Measurements from ENCODE around the gene KCP. TPM values are rescaled to one million over a fixed set of nuclear protein-coding genes. Genes with fewer than 3 reads are reported as not detected.

KCP gene
- total RNA-seq, 1 experiment from 2014 or later, result 0.50 TPM

DNA sequence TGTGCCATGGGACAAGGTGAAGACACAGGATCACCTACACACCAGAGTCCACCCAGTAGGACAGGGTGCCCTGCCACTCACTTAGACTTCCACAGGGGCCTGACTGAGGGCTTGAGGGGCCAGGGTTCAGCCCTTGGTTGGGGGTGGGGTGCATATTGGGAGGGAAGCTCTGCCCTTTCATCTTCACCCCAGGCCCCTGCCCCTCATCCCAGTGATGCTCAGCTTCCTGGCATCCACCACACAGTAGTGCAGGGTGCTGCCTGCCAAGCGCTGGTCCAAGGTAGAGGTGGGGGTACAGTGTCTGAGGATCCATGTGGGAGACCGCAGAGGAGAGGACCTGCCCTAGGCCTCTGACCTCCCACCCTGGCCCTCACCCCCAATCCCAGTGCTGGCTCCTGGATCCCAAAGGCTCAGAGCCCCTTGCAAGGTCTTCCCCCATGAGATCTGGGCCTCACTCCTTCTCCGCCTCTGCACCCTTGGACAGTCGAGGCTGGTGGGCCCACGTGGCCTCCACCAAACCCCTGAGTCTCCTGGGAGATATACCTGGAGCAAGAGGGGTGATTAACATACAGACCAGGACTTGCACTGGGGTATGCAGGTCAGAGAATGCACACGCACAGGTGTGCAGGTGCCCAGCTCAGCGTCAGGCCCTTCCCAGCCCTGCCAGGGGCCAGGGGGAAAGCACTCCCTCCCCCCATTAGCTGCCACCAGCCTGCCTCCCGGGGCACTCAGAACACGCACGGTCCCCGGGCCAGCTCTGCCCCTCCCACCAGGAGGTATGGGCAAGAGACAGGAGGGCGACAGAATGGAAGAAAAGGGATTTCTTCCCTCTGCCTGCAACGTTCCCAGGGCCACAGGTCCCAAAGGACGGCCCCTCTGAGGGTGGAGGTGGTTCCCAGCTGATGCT, 18.6 kb upstream of the KCP start:
- no peaks in the 10 kb centered on the region for H3K36me3 Mint-ChIP-seq (ENCODE audit: insufficient read depth, unreplicated experiment)
- ChIA-PET CTCF (no interaction called here), POLR2A (no interaction called here)
- H3K27me3 Mint-ChIP-seq (ENCODE audit: insufficient read depth, unreplicated experiment), result peaks cover 3% of the 10 kb centered on the region
- Histone ChIP-seq H3K4me3 (ENCODE audit: low read depth, low read length) (no peak overlapping the region), H3K27me3 (replicated peaks; ENCODE audit: control insufficient read depth, insufficient read depth, low read length) (no peaks in the 10 kb centered on the region), H3K4me1 (no peaks in the 10 kb centered on the region), H3K9me3 (no peaks in the 10 kb centered on the region), H3K36me3 (ENCODE audit: control insufficient read depth, insufficient read depth, low read length) (no peaks in the 10 kb centered on the region)
- no peak overlapping the region for H3K4me3 Mint-ChIP-seq (ENCODE audit: unreplicated experiment)
- BruUV-seq (replicated peaks), result no TSS peak
- H3K9me3 Mint-ChIP-seq (ENCODE audit: unreplicated experiment), result no peaks in the 10 kb centered on the region
- no peak for TF ChIP-seq CTCF (IDR thresholded peaks at IDR 0.05; ENCODE audit: insufficient read depth in 1 of 2, low read depth in 1 of 2, low read length in 1 of 2, severe bottlenecking in 1 of 2, unreplicated experiment in 1 of 2)
- intact Hi-C loops (cut with micrococcal nuclease; ENCODE audit: unreplicated experiment), result no loop called here
- no peaks in the 10 kb centered on the region for H3K4me1 Mint-ChIP-seq (ENCODE audit: low read depth, unreplicated experiment)
- no peak overlapping the region for H3K27ac Mint-ChIP-seq (ENCODE audit: unreplicated experiment)
- peak in 1 of 2 experiments; percentile 29 for DNase-seq

- H3K4me3 ChIP-seq (ENCODE audit: low read depth, low read length), result no peak overlapping the region
- Mint-ChIP-seq H3K27ac (ENCODE audit: unreplicated experiment) (no peak overlapping the region), H3K27me3 (ENCODE audit: insufficient read depth, unreplicated experiment) (peaks cover 5% of the 10 kb centered on the region), H3K4me1 (ENCODE audit: low read depth, unreplicated experiment) (no peaks in the 10 kb centered on the region), H3K36me3 (ENCODE audit: insufficient read depth, unreplicated experiment) (no peaks in the 10 kb centered on the region), H3K9me3 (ENCODE audit: unreplicated experiment) (no peaks in the 10 kb centered on the region), H3K4me3 (ENCODE audit: unreplicated experiment) (no peak overlapping the region)
- no peaks in the 10 kb centered on the region for H3K36me3 ChIP-seq (ENCODE audit: control insufficient read depth, insufficient read depth, low read length)
- DNase-seq, result peak in 1 of 2 experiments; percentile 19
- no peaks in the 10 kb centered on the region for H3K4me1 ChIP-seq
- BruUV-seq (replicated peaks), result no TSS peak
- H3K9me3 ChIP-seq, result no peaks in the 10 kb centered on the region
- intact Hi-C loops (cut with micrococcal nuclease; ENCODE audit: unreplicated experiment), result no loop called here
- no peak for TF ChIP-seq CTCF (IDR thresholded peaks at IDR 0.05; ENCODE audit: insufficient read depth in 1 of 2, low read depth in 1 of 2, low read length in 1 of 2, severe bottlenecking in 1 of 2, unreplicated experiment in 1 of 2)
- ChIA-PET POLR2A (no interaction called here), CTCF (no interaction called here)
- no peaks in the 10 kb centered on the region for H3K27me3 ChIP-seq (replicated peaks; ENCODE audit: control insufficient read depth, insufficient read depth, low read length)
Observed at GRCh38 chr7:128928159-128928813, 17.8 kb upstream of the KCP start.

GRCh38 chr7:128924707-128925588, 14.4 kb upstream of the KCP start:
- H3K9me3 Mint-ChIP-seq (ENCODE audit: unreplicated experiment), result no peaks in the 10 kb centered on the region
- peaks cover 7% of the 10 kb centered on the region for H3K4me1 Mint-ChIP-seq (ENCODE audit: low read depth, unreplicated experiment)
- no peak overlapping the region for H3K4me3 ChIP-seq (ENCODE audit: low read depth, low read length)
- ChIA-PET POLR2A (no interaction called here), CTCF (no interaction called here)
- no peak overlapping the region for H3K4me3 Mint-ChIP-seq (ENCODE audit: unreplicated experiment)
- H3K36me3 ChIP-seq (ENCODE audit: control insufficient read depth, insufficient read depth, low read length), result no peaks in the 10 kb centered on the region
- intact Hi-C loops (cut with micrococcal nuclease; ENCODE audit: unreplicated experiment), result no loop called here
- no peaks in the 10 kb centered on the region for H3K36me3 Mint-ChIP-seq (ENCODE audit: insufficient read depth, unreplicated experiment)
- no peaks in the 10 kb centered on the region for H3K4me1 ChIP-seq
- H3K27me3 Mint-ChIP-seq (ENCODE audit: insufficient read depth, unreplicated experiment), result peaks cover 17% of the 10 kb centered on the region
- no peak for DNase-seq
- H3K27ac Mint-ChIP-seq (ENCODE audit: unreplicated experiment), result no peak overlapping the region
- no peak for TF ChIP-seq CTCF (IDR thresholded peaks at IDR 0.05; ENCODE audit: insufficient read depth in 1 of 2, low read depth in 1 of 2, low read length in 1 of 2, severe bottlenecking in 1 of 2, unreplicated experiment in 1 of 2)
- BruUV-seq (replicated peaks), result no TSS peak
- H3K9me3 ChIP-seq, result no peaks in the 10 kb centered on the region
- no peaks in the 10 kb centered on the region for H3K27me3 ChIP-seq (replicated peaks; ENCODE audit: control insufficient read depth, insufficient read depth, low read length)

Data from Caco-2 (cell line).